Activated B cell treated with CpG ODN at 0.5 μM for 24 hours (primary cell): ENCODE data around the gene TWF2. TPM values are rescaled to one million over a fixed set of nuclear protein-coding genes. Genes with fewer than 3 reads are reported as not detected.

ENCODE experiments used
- ATAC-seq: fragments of 200-7000 bp; cut with Tn5 transposase; one replicate; pipeline ENCODE4 v1.10.0; 2021; ENCODE audit warnings: low read depth, mild to moderate bottlenecking, moderate library complexity
- CTCF ChIA-PET: fragments of 350-600 bp; sonication (Branson Sonifier 250); formaldehyde crosslinking; loops from one replicate; lab custom pipeline; 2021; ENCODE audit warnings: antibody characterized with exemption; lab: Charles Lee
- POLR2A ChIA-PET: fragments of 350-600 bp; sonication (Branson Sonifier 250); formaldehyde crosslinking; loops from one replicate; lab custom pipeline; 2021; ENCODE audit warnings: antibody characterized with exemption; lab: Charles Lee
- DNase-seq: peaks from one replicate; pipeline ENCODE4 v3.0.0; 2022
- H3K27ac Mint-ChIP-seq: one replicate; pipeline ENCODE4 v1.8.0; 2020; ENCODE audit warnings: mixed read lengths
- H3K27me3 Mint-ChIP-seq: one replicate; pipeline ENCODE4 v1.8.0; 2021; ENCODE audit warnings: mixed read lengths
- H3K36me3 Mint-ChIP-seq: one replicate; pipeline ENCODE4 v1.8.0; 2021; ENCODE audit warnings: low read depth, mixed read lengths
- H3K4me1 Mint-ChIP-seq: one replicate; pipeline ENCODE4 v1.8.0; 2021; ENCODE audit warnings: mixed read lengths
- H3K4me3 Mint-ChIP-seq: one replicate; pipeline ENCODE4 v1.8.0; 2020; ENCODE audit warnings: mild to moderate bottlenecking, mixed read lengths
- H3K9me3 Mint-ChIP-seq: one replicate; pipeline ENCODE4 v1.8.0; 2020; ENCODE audit warnings: mixed read lengths
- intact Hi-C: fragments of 100-400 bp; cut with micrococcal nuclease; formaldehyde crosslinking; loops from one replicate; pipeline ENCODE4 v1.15.1; 2024
- total RNA-seq: library from RNA; stranded (reverse); gene quantifications from 2 replicates; pipeline ENCODE4 v1.2.3, GENCODE V29; 2022
- TF ChIP-seq, protein P1 (sequence below): fragments of 200-600 bp; IDR thresholded peaks from one replicate; pipeline ENCODE4 v1.8.0; 2022; ENCODE audit warnings: antibody characterized with exemption, mild to moderate bottlenecking

TWF2 gene
- total RNA-seq, 1 donor from 2014 or later, result 74.1 TPM

DNA sequence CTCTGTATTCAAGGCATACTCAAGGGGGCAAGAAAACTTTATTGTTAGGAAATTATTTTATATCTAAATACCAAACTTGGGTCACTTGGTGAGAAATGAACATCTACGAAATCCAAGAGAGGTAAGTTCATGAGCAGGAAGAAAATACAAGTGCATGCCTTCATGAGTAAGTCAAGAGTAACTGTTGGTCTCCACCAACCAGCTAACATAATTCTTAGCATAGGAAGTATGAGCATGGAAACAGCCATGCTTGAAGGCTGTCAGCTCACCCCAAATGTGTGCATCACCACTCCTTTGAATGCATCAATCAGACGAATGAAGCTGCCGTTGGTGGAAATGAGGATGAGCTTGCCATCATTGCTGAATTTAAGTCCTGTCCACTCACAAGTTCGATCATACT, 20.5 kb upstream of the TWF2 start:
- no peak overlapping the region for H3K4me3 Mint-ChIP-seq
- intact Hi-C loops, result no loop called here
- H3K27me3 Mint-ChIP-seq, result no peaks in the 10 kb centered on the region
- H3K27ac Mint-ChIP-seq, result no peak overlapping the region
- no peaks in the 10 kb centered on the region for H3K9me3 Mint-ChIP-seq
- POLR2A ChIA-PET, result interaction anchor here (1.2 kb wide), 2 partner anchors 21 to 34 kb away, joined by 3 read pairs; partner anchors contain the start of gene TWF2
- H3K4me1 Mint-ChIP-seq, result peaks cover 44% of the 10 kb centered on the region
- DNase-seq, result no peak
- CTCF ChIA-PET, result no interaction called here
- ATAC-seq, result no peak
- H3K36me3 Mint-ChIP-seq, result peaks cover 98% of the 10 kb centered on the region
- TF ChIP-seq, protein P1, sequence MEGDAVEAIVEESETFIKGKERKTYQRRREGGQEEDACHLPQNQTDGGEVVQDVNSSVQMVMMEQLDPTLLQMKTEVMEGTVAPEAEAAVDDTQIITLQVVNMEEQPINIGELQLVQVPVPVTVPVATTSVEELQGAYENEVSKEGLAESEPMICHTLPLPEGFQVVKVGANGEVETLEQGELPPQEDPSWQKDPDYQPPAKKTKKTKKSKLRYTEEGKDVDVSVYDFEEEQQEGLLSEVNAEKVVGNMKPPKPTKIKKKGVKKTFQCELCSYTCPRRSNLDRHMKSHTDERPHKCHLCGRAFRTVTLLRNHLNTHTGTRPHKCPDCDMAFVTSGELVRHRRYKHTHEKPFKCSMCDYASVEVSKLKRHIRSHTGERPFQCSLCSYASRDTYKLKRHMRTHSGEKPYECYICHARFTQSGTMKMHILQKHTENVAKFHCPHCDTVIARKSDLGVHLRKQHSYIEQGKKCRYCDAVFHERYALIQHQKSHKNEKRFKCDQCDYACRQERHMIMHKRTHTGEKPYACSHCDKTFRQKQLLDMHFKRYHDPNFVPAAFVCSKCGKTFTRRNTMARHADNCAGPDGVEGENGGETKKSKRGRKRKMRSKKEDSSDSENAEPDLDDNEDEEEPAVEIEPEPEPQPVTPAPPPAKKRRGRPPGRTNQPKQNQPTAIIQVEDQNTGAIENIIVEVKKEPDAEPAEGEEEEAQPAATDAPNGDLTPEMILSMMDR, result no peak

DNA sequence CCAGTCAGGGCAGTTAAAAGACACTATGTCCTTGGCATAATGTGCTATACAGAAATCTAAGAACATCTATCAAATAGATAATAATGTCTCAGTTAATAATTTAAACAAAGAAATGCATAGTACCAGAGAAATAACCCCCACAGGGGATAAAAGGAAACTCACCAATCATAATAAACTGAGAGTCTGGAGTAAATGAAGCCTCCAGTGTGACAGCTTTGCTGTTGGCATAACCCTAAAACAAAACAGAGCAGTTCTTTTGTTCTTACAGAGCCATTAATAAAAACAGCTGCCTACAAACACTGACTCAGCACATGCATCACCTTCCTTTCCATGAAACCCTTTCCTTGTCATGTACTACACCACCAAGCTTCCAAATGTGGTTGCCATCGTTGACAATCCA, 20.1 kb upstream of the TWF2 start:
- ChIA-PET POLR2A (interaction anchor here (1.2 kb wide), 3 partner anchors 20 to 33 kb away, joined by 3 to 4 read pairs (median 3); partner anchors contain the start of genes TWF2 and WDR82), CTCF (interaction anchor here (1.1 kb wide), 1 partner anchor 28 kb away, joined by 3 read pairs; no protein-coding TSS in a partner anchor)
- no peaks in the 10 kb centered on the region for H3K27me3 Mint-ChIP-seq
- TF ChIP-seq, protein P1, result no peak
- peaks cover 45% of the 10 kb centered on the region for H3K4me1 Mint-ChIP-seq
- H3K36me3 Mint-ChIP-seq, result peaks cover 98% of the 10 kb centered on the region
- DNase-seq (no peak), ATAC-seq (no peak)
- no peak overlapping the region for H3K4me3 Mint-ChIP-seq
- H3K27ac Mint-ChIP-seq, result peak overlapping the region; percentile 36
- intact Hi-C loops, result no loop called here
- no peaks in the 10 kb centered on the region for H3K9me3 Mint-ChIP-seq

DNA sequence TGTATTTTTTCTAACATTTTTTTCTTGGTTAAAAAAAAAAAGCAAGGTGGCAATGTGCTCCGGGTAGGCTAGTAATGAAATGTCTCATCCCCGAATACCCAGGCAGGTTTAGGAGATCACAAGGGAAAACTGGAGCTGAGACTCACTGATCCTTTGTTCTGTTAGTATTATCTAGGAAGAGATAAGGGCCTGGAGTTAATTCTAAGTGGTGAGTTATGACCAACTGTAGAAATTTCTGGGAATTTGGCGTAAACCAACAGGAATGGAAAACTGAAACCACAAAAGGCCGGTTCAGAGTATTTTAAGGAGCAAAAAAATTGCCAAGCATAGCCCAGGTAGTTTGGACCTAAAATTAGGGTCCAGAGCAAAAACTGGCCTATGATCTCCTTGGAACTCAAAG, 19.0 kb upstream of the TWF2 start:
- peaks cover 95% of the 10 kb centered on the region for H3K36me3 Mint-ChIP-seq
- intact Hi-C loops, result no loop called here
- ATAC-seq (no peak), DNase-seq (no peak)
- TF ChIP-seq, protein P1, result no peak
- CTCF ChIA-PET, result interaction anchor here (1.1 kb wide), 1 partner anchor 27 kb away, joined by 3 read pairs; no protein-coding TSS in a partner anchor
- H3K4me1 Mint-ChIP-seq, result peaks cover 47% of the 10 kb centered on the region
- no peaks in the 10 kb centered on the region for H3K27me3 Mint-ChIP-seq
- H3K27ac Mint-ChIP-seq, result no peak overlapping the region
- POLR2A ChIA-PET, result interaction anchor here (1.2 kb wide), 1 partner anchor 21 kb away, joined by 4 read pairs; the partner anchor contains the start of gene WDR82
- no peak overlapping the region for H3K4me3 Mint-ChIP-seq
- H3K9me3 Mint-ChIP-seq, result no peaks in the 10 kb centered on the region

GRCh38 chr3:52256622-52257021, 17.7 kb upstream of the TWF2 start:
- H3K27me3 Mint-ChIP-seq, result no peaks in the 10 kb centered on the region
- no peak overlapping the region for H3K27ac Mint-ChIP-seq
- peaks cover 45% of the 10 kb centered on the region for H3K4me1 Mint-ChIP-seq
- ATAC-seq, result no peak
- DNase-seq, result no peak
- peaks cover 90% of the 10 kb centered on the region for H3K36me3 Mint-ChIP-seq
- ChIA-PET CTCF (no interaction called here), POLR2A (interaction anchor here (0.6 kb wide), 1 partner anchor 11 kb away, joined by 3 read pairs; the partner anchor contains the start of gene PPM1M)
- no peaks in the 10 kb centered on the region for H3K9me3 Mint-ChIP-seq
- TF ChIP-seq, protein P1, result no peak
- intact Hi-C loops, result no loop called here
- no peak overlapping the region for H3K4me3 Mint-ChIP-seq

GRCh38 chr3:52256159-52256558, 17.2 kb upstream of the TWF2 start:
- intact Hi-C loops, result no loop called here
- Mint-ChIP-seq H3K4me3 (no peak overlapping the region), H3K27me3 (no peaks in the 10 kb centered on the region), H3K4me1 (peaks cover 40% of the 10 kb centered on the region), H3K9me3 (no peaks in the 10 kb centered on the region), H3K36me3 (peaks cover 85% of the 10 kb centered on the region), H3K27ac (no peak overlapping the region)
- ATAC-seq (no peak), DNase-seq (no peak)
- ChIA-PET CTCF (no interaction called here), POLR2A (interaction anchor here (6.0 kb wide), 1 partner anchor 22 kb away, joined by 88 read pairs; the partner anchor contains the start of gene WDR82)
- TF ChIP-seq, protein P1, result no peak
